SU-DHL-6 (cell line): ENCODE data around the gene MIER3.

Experiments
- EZH2phosphoT487 ChIP-seq: fragments of 200-600 bp; sonication (generic), shearing (Covaris generic); conservative IDR thresholded peaks from 2 replicates; pipeline ENCODE4 v1.6.1; 2018; ENCODE audit warnings: mild to moderate bottlenecking, antibody characterized with exemption, low read length, moderate library complexity, mixed read lengths
- TF ChIP-seq, protein P1 (sequence below): fragments of 200-600 bp; sonication (generic); IDR thresholded peaks from one replicate; pipeline ENCODE4 v1.5.1; 2017; ENCODE audit warnings: antibody characterized with exemption, mild to moderate bottlenecking, low read length, moderate library complexity; ENCODE audit not compliant: insufficient read depth, poor library complexity, severe bottlenecking

DNA sequence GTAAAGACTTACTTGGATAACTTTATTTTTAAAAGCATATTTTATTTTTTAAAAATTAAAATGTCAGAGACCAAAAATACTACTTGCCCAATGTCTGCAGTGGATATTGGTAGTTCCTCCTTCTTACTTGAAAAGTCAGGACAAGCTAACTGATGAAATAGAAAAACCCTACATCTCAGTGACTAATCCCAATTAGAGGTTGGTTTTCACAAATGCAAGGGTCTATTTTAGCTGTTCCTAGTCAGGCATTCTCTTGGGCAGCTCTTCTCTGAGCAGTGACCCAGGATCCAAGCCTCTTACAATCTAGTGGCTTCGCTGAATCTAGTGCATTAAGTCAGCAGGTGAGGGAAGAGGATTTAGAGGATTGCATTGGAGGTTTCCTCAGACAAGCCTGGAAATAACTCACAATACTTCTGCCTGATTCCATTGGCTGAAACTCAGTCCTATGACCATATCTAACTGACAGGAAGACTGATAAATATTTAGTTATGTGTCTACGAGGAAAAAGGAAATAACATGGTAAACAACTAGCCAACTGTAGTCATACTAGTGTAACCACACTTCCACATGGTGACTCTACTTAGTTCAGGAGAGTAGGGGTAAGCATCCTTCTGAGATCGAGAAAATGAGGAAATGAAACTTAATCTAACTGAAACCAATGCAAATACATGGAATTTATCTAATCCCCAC is 34.2 kb upstream of the MIER3 start:
- TF ChIP-seq, protein P1, sequence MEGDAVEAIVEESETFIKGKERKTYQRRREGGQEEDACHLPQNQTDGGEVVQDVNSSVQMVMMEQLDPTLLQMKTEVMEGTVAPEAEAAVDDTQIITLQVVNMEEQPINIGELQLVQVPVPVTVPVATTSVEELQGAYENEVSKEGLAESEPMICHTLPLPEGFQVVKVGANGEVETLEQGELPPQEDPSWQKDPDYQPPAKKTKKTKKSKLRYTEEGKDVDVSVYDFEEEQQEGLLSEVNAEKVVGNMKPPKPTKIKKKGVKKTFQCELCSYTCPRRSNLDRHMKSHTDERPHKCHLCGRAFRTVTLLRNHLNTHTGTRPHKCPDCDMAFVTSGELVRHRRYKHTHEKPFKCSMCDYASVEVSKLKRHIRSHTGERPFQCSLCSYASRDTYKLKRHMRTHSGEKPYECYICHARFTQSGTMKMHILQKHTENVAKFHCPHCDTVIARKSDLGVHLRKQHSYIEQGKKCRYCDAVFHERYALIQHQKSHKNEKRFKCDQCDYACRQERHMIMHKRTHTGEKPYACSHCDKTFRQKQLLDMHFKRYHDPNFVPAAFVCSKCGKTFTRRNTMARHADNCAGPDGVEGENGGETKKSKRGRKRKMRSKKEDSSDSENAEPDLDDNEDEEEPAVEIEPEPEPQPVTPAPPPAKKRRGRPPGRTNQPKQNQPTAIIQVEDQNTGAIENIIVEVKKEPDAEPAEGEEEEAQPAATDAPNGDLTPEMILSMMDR, result no peak
- no peak for TF ChIP-seq EZH2phosphoT487
